MM.1S (cell line): ENCODE measurements around the gene PLD1.

ENCODE experiments used
- CTCF ChIP-seq: fragments of 300-600 bp; sonication (generic); IDR thresholded peaks from 2 replicates; pipeline ENCODE4 v1.5.1; 2016; ENCODE audit warnings: antibody characterized with exemption, low read length, mixed read lengths
- EZH2 ChIP-seq: fragments of 300-600 bp; sonication (generic); optimal IDR thresholded peaks from 2 replicates; pipeline ENCODE3; 2017; ENCODE audit warnings: low read depth, mild to moderate bottlenecking, antibody characterized with exemption, low read length, mixed read lengths

- TF ChIP-seq EZH2 (no peak), CTCF (no peak)
Observed at GRCh38 chr3:171688002-171688401, 122.3 kb downstream of the PLD1 start.
